ACHN (cell line): ENCODE results near the gene MFN1.
A peak's percentile ranks its signal among the peaks of the same experiment; 100 is the strongest.

Experiments
- DNase-seq: peaks from one replicate; pipeline ENCODE4 v3.0.0-alpha.2; 2015
- in situ Hi-C: cut with HindIII; loops from 2 replicates; pipeline ENCODE4 v1.10.0; 2017; ENCODE audit warnings: low sequenced_read_pairs, low pct_ligation_motif_present, low pct_unique_long_range_greater_than_20kb

Gene MFN1

DNA sequence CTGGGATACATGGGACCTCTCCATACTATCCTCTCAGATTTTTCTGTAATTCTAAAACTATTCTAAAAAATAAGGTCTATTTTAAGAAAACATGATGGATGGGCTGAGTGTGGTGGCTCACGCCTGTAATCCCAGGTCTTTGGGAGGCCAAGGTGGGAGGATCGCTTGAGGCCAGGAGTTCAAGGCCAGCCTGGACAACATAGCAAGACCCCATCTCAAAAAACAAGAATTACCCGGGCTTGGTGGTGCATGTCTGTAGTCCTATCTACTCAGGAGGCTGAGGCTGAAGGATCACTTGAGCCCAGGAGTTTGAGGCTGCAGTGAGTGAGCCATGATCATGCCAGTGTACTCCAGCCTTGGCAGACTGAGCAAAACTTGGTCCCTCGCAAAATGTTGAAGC lies 15.3 kb upstream of the MFN1 start:
- no peak for DNase-seq
- in situ Hi-C loops: no loop called here

DNA sequence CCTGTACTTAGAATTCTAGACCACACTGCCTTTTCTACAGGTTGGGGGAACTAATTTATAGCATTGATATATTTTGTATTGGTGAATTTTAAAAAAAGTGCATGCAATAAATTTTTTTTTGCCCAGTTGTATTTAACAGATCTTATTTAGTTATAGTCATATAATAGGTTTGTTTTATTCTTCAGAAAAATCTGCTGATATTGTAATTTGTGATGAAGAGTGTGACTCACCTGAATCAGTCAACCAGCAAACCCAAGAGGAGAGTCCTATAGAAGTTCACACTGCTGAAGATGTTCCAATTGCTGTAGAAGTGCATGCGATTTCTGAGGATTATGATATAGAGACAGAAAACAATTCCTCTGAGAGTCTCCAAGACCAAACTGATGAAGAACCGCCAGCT lies 14.4 kb upstream of the MFN1 start:
- DNase-seq: peak; percentile 4
- in situ Hi-C loops: no loop called here

DNA sequence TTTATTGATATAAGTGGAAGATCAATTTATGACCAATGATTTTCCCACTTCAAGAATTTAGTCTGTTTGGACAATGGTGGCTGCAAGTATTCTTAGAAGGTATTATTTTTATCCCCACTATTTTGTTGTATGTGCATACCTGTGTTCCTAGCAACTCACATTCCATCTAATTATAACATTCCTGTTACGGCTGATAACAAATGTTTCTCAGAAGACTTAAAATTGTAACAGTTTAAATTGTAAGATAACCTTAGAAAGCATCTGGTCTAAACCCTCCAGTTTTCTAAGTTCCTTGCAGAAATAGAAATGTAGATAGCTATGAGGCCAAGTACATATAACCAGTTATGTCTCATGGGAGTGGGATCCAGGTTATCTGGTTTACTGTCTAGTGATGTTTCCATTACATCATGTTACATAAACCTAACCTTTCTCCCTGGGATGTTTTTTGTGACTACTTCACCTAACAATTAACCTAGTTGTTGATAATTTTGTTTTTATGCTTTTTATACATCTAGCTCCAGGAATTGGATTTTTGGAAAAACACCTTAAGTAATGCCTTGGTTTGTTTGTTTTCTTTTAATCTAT lies 11.1 kb upstream of the MFN1 start:
- DNase-seq: no peak
- in situ Hi-C loops: no loop called here

DNA sequence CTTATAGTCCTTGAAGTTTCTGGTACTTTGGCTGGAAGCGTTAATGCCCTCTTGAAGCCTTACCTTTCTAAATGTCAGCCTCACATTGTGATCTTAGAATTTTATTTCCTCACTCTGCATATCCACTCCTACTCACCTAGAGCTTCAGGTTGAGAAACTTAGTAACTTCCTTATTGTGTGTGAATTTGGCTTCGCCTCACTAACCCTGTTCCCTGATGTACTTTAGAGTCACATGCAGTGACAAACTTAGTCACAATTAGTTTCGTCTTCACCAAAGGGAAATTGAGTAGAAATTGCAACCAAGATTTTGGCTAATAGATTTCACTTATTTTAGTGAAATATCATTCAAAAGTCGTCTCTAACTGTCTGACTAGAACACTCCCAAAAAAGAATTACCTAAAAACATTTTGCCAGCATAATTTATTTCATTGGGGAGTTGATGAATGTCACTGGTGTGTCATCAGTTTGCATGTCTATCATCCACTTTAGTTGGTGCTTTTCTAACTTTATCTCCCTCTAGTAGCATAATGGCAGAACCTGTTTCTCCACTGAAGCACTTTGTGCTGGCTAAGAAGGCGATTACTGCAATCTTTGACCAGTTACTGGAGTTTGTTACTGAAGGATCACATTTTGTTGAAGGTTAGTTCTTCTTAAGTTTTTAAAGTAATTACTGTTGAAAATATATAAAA lies 960 bp downstream of the MFN1 start:
- no peak for DNase-seq
- in situ Hi-C loops: no loop called here

DNA sequence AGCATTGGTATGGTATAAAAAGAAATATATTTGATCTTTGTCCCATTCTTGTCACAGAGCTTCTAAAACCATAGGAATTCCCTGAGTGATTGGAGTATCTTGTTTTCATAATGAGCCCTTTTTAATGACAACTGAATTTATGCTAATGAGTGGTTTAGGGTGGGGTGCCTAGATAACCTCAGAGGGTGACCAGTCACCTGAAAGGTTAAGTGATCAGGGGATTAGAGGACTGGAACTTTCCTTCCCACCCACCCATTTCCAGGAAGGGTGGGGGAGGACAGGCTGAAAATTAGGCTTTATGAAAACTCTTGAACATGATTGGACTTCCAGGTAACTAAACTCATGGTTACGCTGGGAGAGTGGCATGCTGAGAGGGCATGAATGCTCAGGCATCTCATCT lies 8.5 kb downstream of the MFN1 start:
- in situ Hi-C loops: no loop called here
- DNase-seq: no peak

DNA sequence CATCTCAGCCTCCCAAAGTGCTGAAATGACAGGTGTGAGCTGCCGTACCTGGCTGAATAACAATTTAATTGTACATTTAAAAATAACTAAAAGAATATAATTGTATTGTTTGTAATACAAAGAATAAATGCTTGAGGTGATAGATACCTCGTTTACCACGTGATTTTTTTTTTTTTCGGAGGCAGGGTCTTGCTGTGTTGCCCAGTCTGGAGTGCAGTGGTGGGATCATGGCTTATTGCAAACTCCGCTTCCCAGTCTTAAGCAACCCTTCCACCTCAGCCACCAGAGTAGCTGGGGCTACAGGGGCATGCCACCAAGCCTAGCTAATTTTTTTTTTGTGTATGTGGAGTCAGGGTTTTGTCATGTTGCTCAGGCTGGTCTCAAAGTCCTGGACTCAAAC lies 15.8 kb downstream of the MFN1 start:
- in situ Hi-C loops: no loop called here
- DNase-seq: no peak

DNA sequence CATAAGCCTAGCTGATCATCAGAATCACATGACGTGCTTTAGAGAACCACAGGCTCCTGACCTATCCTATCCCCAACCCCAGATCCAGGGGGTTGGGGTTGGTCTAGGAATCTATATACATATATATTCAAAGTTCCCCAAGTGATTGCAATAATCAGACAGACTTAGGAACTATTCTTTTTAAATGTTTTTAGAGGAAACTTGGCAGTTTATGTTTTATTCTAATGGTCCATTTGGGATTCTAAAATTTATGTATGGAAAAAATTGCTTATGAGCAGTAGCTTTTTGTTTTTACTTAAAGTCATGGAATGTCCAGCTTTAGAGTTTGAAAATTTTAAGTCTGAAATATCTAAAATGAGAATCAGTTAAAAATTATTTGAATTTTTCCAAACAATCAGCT lies 22.1 kb downstream of the MFN1 start:
- DNase-seq: no peak
- in situ Hi-C loops: no loop called here

DNA sequence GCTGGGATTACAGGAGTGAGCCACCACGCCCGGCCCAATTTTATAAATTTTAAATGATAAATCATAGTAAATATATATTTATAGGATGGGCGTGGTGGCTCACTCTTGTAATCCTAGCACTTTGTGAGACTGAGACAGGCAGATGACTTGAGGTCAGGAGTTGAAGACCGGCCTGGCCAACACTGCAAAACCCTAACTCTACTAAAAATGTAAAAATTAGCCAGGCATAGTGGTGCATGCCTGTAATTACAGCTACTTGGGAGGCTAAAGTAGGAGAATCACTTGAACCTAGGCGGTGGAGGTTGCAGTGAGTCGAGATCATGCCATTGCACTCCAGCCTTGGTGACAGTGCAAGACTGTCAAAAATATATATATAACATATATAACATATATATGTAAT lies 26.4 kb downstream of the MFN1 start:
- in situ Hi-C loops: no loop called here
- no peak for DNase-seq

DNA sequence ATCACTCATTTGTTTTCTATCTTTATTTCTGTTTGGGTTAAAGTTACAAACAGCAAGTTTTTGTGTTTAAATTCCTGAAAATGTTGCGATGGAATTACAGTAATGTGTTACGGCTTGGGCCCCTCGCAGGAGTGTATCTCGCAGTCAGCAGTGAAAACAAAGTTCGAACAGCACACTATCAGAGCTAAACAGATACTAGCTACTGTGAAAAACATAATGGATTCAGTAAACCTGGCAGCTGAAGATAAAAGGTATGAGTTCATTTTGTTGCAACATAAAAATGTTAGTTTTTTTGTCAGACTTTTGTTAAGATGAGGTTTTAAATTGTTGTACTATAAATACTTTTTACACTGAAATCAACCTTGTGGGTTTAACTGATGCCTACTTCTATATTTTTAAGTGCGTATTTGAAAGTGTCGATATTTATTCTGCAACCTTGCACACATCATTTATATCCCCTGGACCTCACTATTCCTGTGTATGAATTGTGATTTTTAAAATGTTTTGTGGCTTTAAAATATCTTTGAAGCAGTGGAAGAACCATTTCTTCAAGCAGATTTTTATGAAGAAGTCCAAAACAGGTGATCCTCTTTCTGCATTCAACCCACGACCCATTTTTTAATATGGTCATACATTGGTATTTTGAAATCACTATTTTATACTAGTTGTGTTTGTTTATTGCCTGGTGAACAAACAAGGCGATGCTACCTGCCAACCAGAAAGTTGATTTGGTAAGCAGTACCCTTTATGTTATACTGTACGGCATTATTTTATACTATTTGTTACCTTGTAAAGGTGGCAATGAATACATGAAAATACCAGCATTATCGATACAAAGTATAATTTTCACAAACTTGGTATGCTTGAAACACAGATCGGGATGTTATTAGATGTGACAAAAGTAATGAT lies 27.8 kb downstream of the MFN1 start:
- in situ Hi-C loops: no loop called here

DNA sequence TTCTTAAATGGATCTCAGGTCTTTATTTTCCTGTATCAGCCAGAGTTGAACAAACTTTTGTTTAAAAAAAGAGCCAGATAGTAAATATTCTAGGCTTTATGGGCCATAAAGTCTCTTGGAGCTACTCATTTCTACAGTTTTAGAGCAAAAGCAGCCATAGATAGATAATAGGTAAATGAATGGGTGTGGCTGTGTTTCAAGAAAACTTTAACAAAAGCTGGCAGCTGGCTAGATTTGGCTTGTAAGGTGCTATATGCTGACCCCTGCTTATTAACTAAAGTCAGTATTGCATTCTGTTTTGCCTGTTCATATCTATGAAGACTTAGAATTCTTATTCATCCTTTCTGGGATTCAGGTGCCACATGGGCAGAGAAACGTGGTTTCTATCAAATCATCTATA lies 29.0 kb downstream of the MFN1 start:
- DNase-seq: no peak
- in situ Hi-C loops: no loop called here

More for the DNA sequence above, 27.8 kb downstream of the MFN1 start:
- DNase-seq: no peak

DNA sequence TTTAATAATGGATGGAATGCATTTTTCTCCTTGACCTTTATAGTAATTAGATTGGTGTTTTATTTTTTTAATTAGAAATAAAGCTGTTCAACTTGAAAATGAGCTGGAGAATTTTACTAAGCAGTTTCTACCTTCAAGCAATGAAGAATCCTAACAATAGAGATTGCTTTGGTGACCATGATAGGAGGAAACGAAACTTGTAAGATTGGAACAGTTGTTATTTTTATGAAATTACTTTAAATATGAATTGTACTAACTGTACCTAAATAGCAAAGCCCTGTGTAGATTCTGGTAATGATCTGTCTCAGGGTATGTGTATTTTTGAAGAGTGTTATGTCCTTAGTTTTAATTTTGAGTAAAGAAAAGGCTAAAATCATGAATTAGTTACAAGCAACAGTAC lies 44.4 kb downstream of the MFN1 start:
- DNase-seq: no peak
- in situ Hi-C loops: no loop called here

DNA sequence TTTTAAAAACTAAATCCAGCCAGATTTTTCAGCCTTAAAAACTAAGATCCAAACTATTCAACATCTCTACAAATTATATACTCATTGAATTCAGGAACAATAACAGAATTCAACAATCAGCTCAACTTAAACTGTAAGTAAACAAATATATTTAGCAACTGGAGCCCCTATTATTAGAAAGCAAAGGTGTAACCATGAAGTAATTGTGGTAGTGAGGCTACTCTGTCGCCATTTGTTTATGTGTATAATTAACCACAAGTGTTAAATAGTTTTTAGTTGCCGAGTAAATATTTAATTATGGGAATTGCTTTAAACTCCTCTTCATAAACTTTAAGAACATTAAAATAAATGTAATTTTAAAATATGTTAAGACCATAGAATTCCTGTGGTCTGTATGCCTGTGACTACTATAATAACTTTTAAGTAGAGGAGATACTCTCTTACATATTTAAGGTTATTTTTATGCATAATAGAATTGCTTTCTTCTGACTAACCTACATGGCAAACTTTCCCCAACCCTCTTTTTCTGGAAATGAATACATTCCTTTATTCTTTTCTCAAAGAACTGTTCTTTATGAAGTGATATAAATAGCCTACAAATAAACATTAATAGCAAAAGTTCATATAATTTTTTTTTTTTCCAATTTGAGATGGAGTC lies 51.2 kb downstream of the MFN1 start:
- in situ Hi-C loops: no loop called here
- no peak for DNase-seq

DNA sequence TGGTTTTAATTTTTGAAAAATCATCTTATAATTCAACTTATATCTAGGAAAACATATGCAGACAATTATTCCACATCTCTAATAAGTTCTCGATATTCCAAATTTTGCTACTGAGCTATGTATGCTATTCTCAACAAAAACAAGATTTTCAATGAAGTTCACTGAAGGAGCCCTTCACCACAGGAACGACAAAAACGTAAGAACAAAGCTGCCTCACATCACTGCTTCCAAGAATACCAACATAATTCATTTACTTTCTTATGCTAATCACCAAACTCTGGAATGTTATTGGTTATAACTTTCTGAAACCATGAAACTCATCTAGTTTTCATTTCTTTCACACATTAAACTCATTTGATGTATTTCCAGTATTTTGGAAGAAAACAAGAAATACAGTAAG lies 54.1 kb downstream of the MFN1 start:
- no peak for DNase-seq
- in situ Hi-C loops: no loop called here

DNA sequence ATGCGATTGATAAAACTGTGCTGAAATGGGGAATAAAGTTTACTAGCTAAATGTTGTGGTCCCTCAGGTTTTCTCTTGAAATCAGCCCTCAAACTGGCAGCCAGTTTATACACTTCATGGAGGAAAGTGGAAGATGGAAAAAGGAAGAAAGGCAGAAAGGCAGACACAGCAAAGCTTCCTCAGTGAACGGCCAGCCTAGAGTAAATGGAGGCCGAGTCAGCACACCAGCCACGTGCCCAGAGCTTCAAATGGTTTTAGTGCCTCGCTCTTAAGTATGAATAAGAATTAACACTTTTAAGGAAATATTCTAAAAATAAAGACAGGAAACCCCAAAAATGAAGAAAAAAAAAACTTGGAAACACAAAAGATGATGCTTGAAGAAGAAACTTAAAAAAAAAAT lies 55.5 kb downstream of the MFN1 start:
- in situ Hi-C loops: no loop called here

DNA sequence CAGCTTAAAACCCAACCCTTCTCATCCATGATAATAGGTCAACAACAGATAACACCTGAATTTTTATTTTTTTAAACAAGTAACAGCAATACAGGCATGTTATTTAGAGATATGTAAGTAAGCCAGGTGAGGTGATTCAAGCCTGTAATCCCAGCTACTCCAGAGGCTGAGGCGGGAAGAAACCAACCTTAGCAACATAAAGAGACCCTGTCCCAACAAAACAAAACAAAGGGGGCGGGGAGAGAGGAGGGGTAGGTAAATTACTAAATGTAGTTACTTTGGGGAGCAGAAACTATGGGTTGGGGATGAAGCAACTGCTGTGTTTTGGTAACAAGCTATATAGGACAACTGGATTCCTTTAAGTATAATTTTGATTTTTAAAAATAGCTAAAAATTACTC lies 56.8 kb downstream of the MFN1 start:
- in situ Hi-C loops: no loop called here
- no peak for DNase-seq

More for the DNA sequence above, 55.5 kb downstream of the MFN1 start:
- no peak for DNase-seq

DNA sequence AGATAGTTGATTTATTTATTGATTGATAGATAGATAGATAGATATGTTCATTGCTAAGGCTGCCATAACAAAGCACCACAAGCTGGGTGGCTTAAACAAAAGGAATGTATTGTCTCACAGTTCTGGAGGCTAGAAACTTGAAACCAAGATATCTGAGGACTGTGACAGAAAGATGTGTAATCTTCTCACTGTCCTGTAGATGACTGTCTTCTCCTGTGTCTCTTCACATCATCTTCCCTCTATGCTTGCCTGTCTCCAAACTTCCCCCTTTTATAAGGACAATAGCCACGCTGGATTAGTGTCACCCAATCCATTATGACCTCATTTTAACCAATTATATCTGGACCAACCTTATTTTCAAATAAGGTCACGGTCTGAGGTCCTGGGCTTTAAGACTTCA lies 62.8 kb downstream of the MFN1 start:
- in situ Hi-C loops: no loop called here
- no peak for DNase-seq

DNA sequence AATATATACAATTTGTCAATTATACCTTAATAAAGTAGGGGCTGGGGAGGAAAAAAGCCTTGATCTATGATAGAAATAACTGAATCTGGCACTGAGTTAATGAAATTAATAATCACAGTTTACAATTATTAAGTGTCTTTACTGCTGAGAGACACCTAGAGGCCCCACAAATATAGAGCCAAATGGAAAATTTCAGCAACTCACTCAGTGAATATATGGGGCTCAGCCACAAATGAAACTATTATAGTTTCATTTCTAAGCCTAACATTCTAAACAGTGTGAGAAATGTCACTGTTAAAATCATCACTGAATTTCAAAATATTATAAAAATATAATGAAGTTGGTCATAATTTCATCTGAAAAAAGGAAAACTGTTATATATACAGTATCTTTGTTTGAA lies 63.5 kb downstream of the MFN1 start:
- in situ Hi-C loops: no loop called here
- no peak for DNase-seq

DNA sequence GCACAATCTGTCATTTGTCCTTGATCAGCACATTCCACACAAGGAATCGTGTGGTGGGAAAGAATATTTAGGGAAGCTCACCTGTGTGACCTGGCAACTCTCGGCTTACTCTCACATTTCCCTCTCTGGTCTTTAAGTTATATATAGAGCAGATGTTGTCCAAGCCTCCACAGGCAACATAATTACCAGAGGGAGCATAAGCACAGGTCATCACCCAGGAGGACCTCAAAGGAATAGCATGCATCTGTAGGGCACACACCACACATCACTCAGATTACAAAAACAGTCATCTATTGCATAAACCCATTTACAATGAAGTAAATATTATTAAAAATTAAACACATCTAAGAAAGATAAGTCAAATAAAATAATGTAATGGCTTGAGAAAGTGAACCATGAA lies 67.3 kb downstream of the MFN1 start:
- in situ Hi-C loops: no loop called here
- no peak for DNase-seq

DNA sequence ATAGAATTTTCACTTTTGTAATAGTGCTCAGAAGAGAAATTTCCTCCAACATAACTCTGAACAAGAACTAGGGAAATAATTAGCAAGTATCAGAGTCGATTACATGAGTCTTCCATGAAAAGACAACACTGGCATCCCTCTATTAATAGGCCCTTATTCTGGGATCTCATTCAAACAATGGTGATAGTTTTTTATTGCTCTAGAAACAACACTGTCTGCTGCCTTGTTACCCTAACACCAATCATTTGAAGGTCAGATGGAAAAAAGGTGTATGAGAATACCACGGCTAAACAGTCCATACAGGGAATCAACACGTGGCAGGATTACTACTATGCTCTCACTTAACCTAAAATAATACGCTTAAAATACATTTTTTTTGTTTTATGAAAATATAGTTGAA lies 67.9 kb downstream of the MFN1 start:
- in situ Hi-C loops: no loop called here

More for the DNA sequence above, 67.9 kb downstream of the MFN1 start:
- no peak for DNase-seq
